Measurements from ENCODE around the gene YARS1.

DNA sequence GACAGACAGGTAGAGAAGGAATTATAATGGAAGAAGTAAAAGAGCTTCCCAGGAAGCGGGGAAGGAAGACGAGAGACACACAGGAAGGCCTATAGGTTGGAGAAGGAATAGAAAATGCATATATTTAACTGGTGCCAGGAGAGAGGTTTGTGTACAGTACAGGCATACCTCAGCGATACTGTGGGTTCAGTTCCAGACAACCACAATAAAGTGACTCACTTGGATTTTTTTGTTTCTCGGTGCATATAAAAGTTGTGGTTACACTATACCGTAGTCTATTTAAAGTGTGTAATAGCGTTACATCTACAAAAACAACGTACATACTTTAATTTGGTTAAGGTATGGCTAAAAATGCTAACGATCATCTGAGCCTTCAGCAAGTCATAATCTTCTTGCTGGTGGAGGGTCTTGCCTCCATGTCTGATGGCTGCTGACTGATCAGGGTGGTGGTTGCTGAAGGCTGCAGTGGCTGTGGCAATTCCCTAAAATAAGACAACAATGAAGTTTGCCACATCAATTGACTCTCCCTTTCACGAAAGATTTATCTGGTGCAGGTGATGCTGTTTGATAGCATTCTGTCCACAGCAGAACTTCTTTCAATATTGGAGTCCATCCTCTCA lies 16.0 kb downstream of the YARS1 start:
- no peak for TF ChIP-seq POLR2A (IDR thresholded peaks at IDR 0.05)
- TF ChIP-seq, protein P1, sequence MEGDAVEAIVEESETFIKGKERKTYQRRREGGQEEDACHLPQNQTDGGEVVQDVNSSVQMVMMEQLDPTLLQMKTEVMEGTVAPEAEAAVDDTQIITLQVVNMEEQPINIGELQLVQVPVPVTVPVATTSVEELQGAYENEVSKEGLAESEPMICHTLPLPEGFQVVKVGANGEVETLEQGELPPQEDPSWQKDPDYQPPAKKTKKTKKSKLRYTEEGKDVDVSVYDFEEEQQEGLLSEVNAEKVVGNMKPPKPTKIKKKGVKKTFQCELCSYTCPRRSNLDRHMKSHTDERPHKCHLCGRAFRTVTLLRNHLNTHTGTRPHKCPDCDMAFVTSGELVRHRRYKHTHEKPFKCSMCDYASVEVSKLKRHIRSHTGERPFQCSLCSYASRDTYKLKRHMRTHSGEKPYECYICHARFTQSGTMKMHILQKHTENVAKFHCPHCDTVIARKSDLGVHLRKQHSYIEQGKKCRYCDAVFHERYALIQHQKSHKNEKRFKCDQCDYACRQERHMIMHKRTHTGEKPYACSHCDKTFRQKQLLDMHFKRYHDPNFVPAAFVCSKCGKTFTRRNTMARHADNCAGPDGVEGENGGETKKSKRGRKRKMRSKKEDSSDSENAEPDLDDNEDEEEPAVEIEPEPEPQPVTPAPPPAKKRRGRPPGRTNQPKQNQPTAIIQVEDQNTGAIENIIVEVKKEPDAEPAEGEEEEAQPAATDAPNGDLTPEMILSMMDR (IDR thresholded peaks at IDR 0.05) = no peak
